Liver (tissue), 9 donors: ENCODE measurements around the gene ROR1. TPM values are rescaled to one million over a fixed set of nuclear protein-coding genes. Genes with fewer than 3 reads are reported as not detected.

Experiments used
- DNase-seq: peaks from one replicate; pipeline ENCODE4 v3.0.0-alpha.2; 2017; ENCODE audit warnings: low spot score
- H3K27ac ChIP-seq, 2 donors: one replicate each; pipeline ENCODE4 v1.7.0; 2013; ENCODE audit warnings: inconsistent platforms in 2 of 2, low read length in 2 of 2, control low read depth in 1 of 2, low read depth in 1 of 2, mild to moderate bottlenecking in 1 of 2
- H3K27me3 ChIP-seq, 4 donors: one replicate each; pipeline versions ENCODE4 v1.6.1 to v1.7.0; 2013; ENCODE audit warnings: low read length in 3 of 4, inconsistent platforms in 1 of 4, mild to moderate bottlenecking in 1 of 4, moderate library complexity in 1 of 4; ENCODE audit not compliant: control insufficient read depth in 4 of 4, insufficient read depth in 4 of 4
- H3K36me3 ChIP-seq, 4 donors: one replicate each; pipeline versions ENCODE4 v1.6.1 to v1.7.0; 2013; ENCODE audit warnings: low read length in 3 of 4, mild to moderate bottlenecking in 3 of 4, low read depth in 1 of 4, moderate library complexity in 1 of 4; ENCODE audit not compliant: control insufficient read depth in 4 of 4, insufficient read depth in 3 of 4
- H3K4me1 ChIP-seq, 4 donors: one replicate each; pipeline versions ENCODE4 v1.6.1 to v1.7.0; 2013; ENCODE audit warnings: low read length in 3 of 4, mild to moderate bottlenecking in 3 of 4, moderate library complexity in 1 of 4; ENCODE audit not compliant: control insufficient read depth in 4 of 4, insufficient read depth in 4 of 4
- H3K4me3 ChIP-seq, 3 donors: one replicate each; pipeline versions ENCODE4 v1.6.1 to v1.7.0; 2013; ENCODE audit warnings: low read length in 3 of 3, control low read depth in 1 of 3, low read depth in 1 of 3, mild to moderate bottlenecking in 1 of 3
- H3K9ac ChIP-seq, 2 donors: one replicate each; pipeline ENCODE4 v1.7.0; 2013; ENCODE audit warnings: low read length in 2 of 2, mild to moderate bottlenecking in 2 of 2, moderate library complexity in 2 of 2, control low read depth in 1 of 2, low read depth in 1 of 2
- H3K9me3 ChIP-seq, 4 donors: one replicate each; pipeline versions ENCODE4 v1.6.1 to v1.7.0; 2013; ENCODE audit warnings: low read length in 3 of 4; ENCODE audit not compliant: control insufficient read depth in 4 of 4
- EGR1 ChIP-seq, 2 donors: IDR thresholded peaks; 2 replicates each; pipeline ENCODE4 v1.6.1; 2016 to 2018; ENCODE audit warnings: antibody characterized with exemption in 2 of 2, low read depth in 2 of 2
- FOXA1 ChIP-seq: IDR thresholded peaks from 2 replicates; pipeline ENCODE4 v1.6.1; 2016; ENCODE audit warnings: antibody characterized with exemption
- FOXA2 ChIP-seq: IDR thresholded peaks from 2 replicates; pipeline ENCODE4 v1.6.1; 2016; ENCODE audit warnings: antibody characterized with exemption
- GABPA ChIP-seq, 2 donors: IDR thresholded peaks in 1 of 2; conservative IDR thresholded peaks in 1 of 2; 2 replicates each; pipeline ENCODE4 v1.6.1; 2016; ENCODE audit warnings: antibody characterized with exemption in 2 of 2, mild to moderate bottlenecking in 1 of 2, moderate library complexity in 1 of 2
- MAX ChIP-seq: IDR thresholded peaks from 2 replicates; pipeline ENCODE4 v1.6.1; 2016; ENCODE audit warnings: antibody characterized with exemption
- NR2F2 ChIP-seq: IDR thresholded peaks from 2 replicates; pipeline ENCODE4 v1.6.1; 2016; ENCODE audit warnings: antibody characterized with exemption
- REST ChIP-seq: IDR thresholded peaks from 2 replicates; pipeline ENCODE4 v1.6.1; 2016; ENCODE audit warnings: antibody characterized with exemption, mild to moderate bottlenecking
- RXRA ChIP-seq, 2 donors: IDR thresholded peaks; 2 replicates each; pipeline ENCODE4 v1.6.1; 2017 to 2018; ENCODE audit warnings: antibody characterized with exemption in 2 of 2, mild to moderate bottlenecking in 1 of 2
- SP1 ChIP-seq: IDR thresholded peaks from 2 replicates; pipeline ENCODE4 v1.6.1; 2018; ENCODE audit warnings: antibody characterized with exemption, mild to moderate bottlenecking
- TAF1 ChIP-seq: conservative IDR thresholded peaks from 2 replicates; pipeline ENCODE4 v1.6.1; 2016; ENCODE audit warnings: antibody characterized with exemption, mild to moderate bottlenecking
- YY1 ChIP-seq: IDR thresholded peaks from 2 replicates; pipeline ENCODE4 v1.6.1; 2016; ENCODE audit warnings: antibody characterized with exemption, mild to moderate bottlenecking
- WGBS: extraction: QIAGEN DNeasy Blood & Tissue Kit; methylation state at CpG from one replicate; pipeline ENCODE4 v1.1.7; 2013; 5-methylcytosine and 5-hydroxymethylcytosine counted together
- polyA plus RNA-seq, 2 donors: library from polyadenylated mRNA; stranded (reverse) in 1 of 2; unstranded in 1 of 2; fragments of 200-250 nt in 1 of 2; fragments of >200 nt in 1 of 2; fragmentation: Nextera tagmentation in 1 of 2; extraction: Ambion mirVana in 1 of 2; gene quantifications; one replicate each; pipeline versions ENCODE4 v1.2.1 to v1.2.3, GENCODE V29; 2013 to 2015
- total RNA-seq, 2 donors: library from RNA; depleted of rRNA; stranded (reverse); fragments of >200 nt; gene quantifications; one replicate each; pipeline ENCODE4 v1.2.3, GENCODE V29; 2014
- TF ChIP-seq, protein P1 (sequence below): IDR thresholded peaks from 2 replicates; pipeline ENCODE4 v1.6.1; 2016; ENCODE audit warnings: antibody characterized with exemption
- TF ChIP-seq, protein P2 (sequence below): IDR thresholded peaks from 2 replicates; pipeline ENCODE4 v1.6.1; 2016; ENCODE audit warnings: antibody characterized with exemption
- donor health status: healthy.
- donor health status: healthy.
- donor health status: healthy.
- donor health status: healthy.
- donor health status: healthy.

The ROR1 gene
- total and polyA plus RNA-seq, 4 donors, result 0.15 to 0.98 (median 0.37) TPM

GRCh38 chr1:63867429-63868176, 93.8 kb downstream of the ROR1 start:
- 85% methylated on average over 14 of the region's 14 CpGs for WGBS
- no peaks in the 10 kb centered on the region for H3K27me3 ChIP-seq
- no peaks in the 10 kb centered on the region for H3K4me1 ChIP-seq

GRCh38 chr1:63868268-63868781, 94.5 kb downstream of the ROR1 start:
- WGBS, result 74% methylated on average over 5 of the region's 5 CpGs
- no peaks in the 10 kb centered on the region for H3K27me3 ChIP-seq
- no peak for DNase-seq

More at GRCh38 chr1:63867429-63868176, 93.8 kb downstream of the ROR1 start:
- H3K4me3 ChIP-seq, result no peak overlapping the region
- no peak for DNase-seq
- TF ChIP-seq MAX (no peak), EGR1 (IDR thresholded peaks at IDR 0.05; ENCODE audit: low read depth in 2 of 2) (no peak), GABPA (IDR thresholded peaks at IDR 0.05 in 1 of 2, conservative IDR thresholded peaks at IDR 0.05 in 1 of 2) (no peak), YY1 (no peak), NR2F2 (no peak), RXRA (IDR thresholded peaks at IDR 0.05) (no peak), TAF1 (no peak), FOXA1 (no peak), SP1 (no peak), FOXA2 (no peak)
- TF ChIP-seq, protein P1, sequence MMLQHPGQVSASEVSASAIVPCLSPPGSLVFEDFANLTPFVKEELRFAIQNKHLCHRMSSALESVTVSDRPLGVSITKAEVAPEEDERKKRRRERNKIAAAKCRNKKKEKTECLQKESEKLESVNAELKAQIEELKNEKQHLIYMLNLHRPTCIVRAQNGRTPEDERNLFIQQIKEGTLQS, result no peak
- TF ChIP-seq, protein P2, sequence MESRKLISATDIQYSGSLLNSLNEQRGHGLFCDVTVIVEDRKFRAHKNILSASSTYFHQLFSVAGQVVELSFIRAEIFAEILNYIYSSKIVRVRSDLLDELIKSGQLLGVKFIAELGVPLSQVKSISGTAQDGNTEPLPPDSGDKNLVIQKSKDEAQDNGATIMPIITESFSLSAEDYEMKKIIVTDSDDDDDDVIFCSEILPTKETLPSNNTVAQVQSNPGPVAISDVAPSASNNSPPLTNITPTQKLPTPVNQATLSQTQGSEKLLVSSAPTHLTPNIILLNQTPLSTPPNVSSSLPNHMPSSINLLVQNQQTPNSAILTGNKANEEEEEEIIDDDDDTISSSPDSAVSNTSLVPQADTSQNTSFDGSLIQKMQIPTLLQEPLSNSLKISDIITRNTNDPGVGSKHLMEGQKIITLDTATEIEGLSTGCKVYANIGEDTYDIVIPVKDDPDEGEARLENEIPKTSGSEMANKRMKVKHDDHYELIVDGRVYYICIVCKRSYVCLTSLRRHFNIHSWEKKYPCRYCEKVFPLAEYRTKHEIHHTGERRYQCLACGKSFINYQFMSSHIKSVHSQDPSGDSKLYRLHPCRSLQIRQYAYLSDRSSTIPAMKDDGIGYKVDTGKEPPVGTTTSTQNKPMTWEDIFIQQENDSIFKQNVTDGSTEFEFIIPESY, result no peak
- H3K27ac ChIP-seq, result no peak overlapping the region
- no peak overlapping the region for H3K9ac ChIP-seq
- no peaks in the 10 kb centered on the region for H3K9me3 ChIP-seq
- no peaks in the 10 kb centered on the region for H3K36me3 ChIP-seq

More at GRCh38 chr1:63868268-63868781, 94.5 kb downstream of the ROR1 start:
- Histone ChIP-seq H3K4me1 (no peaks in the 10 kb centered on the region), H3K9ac (no peak overlapping the region), H3K27ac (no peak overlapping the region), H3K36me3 (no peaks in the 10 kb centered on the region), H3K4me3 (no peak overlapping the region), H3K9me3 (no peaks in the 10 kb centered on the region)
- TF ChIP-seq, protein P2, result no peak
- TF ChIP-seq REST (no peak), TAF1 (no peak)
